ENCODE results near the gene BCL2.

The BCL2 gene

DNA sequence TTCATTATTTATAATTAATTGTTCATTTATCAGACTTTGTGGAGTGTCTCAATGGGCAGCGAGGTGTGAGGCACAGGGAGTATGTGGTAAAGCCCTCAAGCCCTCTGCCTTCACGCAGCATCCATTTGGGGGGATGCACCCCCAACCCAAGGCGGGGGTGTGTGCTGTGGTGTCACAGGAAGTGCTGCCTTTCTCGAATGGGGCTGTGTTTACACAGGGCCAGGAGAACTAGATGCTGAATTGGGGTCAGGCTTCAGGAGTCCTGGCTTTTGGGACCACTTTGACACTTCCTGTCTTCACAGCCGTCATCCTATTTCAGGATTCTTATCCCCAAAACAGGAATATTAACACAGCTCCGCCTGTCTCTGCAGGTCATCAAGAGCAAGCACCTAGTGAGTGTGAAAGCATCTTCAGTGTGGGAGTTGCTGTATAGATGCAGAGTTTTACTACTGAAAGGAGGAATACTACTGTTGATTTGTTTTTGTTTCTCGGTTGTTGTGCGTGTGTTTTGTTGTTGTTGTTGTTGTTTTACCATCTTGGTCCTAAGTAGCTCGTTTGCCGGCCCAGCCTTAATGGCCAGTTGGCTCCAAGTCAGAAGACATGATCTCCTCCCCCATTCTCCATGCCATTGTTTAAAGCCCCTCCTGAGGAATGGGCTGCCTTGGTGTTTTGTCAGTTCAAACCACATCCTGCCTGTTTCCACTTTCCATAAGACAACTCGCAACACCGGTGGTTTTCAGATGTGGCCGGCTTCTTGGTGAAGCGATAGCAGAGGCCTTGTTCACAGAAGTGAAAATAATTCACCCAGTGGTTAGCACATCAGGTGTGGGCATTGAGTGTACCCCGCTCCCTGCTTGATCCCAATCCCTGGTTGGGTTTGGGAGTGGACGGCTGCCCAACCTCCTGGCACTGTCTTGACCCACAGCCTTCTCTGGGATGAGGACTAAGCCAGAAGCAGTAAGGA is 221.3 kb downstream of the BCL2 start:
- in situ Hi-C loops (cut with MboI; ENCODE audit: low sequenced_read_pairs), result no loop called here

DNA sequence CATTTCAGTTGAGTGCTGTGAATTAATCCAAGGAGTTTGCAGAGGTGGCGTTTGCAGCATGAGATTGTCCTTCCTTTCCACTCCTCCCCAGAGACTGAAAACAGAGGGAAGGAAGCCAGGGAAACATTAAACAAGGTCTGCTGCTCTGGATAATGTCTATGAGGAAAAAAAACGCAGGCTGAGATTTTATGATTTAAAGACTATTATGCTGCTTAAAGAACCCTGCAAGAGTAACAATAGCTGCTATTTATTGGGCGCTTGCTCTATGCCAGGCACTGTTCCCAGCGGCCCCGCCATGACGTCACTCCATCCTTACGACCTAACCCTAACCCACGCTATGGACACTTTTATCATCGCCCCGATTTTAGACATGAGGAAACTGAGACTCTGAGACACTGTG is 222.4 kb downstream of the BCL2 start:
- in situ Hi-C loops (cut with MboI; ENCODE audit: low sequenced_read_pairs), result no loop called here

DNA sequence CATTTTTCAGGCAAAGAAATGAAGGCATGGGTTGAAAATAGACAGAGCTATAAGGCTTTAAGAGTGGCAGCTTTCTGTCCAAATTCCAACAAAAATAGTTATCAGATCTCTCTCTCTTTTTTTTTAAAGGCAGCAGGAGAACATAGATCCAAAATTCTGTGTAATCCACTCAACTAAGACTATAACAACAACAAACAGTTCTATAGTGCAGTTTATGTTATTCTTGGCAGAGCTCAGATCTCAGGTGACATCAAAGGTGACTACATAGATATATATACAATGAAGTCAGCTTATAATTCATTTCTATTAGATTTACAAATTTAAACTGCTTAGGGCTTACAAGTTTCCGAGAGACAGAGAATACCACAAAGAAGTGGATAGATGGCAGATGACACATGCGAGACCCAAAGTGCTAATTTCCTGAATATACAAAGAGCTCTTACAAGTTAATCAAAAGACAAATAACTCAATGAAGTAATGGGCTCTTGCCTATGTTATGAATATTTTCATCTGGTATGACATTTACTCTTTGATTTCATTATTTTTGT is 223.2 kb downstream of the BCL2 start:
- in situ Hi-C loops (cut with MboI; ENCODE audit: low sequenced_read_pairs), result no loop called here

DNA sequence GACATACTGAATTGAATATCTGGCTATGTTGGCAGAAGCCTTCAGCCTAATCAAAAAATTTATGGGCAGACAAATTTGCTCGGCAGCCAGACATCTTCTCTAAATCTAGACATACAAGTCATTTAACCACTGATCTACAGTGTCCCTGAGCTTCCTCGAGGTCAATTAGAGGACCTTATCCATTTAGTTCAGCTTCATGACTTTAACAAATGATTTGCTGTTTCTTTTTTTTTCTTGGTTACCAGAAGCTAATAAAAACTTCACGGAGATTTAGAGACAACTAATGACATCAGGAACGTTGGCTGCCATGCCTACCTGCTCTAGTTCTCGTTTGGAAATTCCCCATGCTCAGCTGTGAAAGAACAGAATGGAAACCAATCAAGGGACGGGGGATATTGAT is 223.8 kb downstream of the BCL2 start:
- in situ Hi-C loops (cut with MboI; ENCODE audit: low sequenced_read_pairs), result no loop called here

DNA sequence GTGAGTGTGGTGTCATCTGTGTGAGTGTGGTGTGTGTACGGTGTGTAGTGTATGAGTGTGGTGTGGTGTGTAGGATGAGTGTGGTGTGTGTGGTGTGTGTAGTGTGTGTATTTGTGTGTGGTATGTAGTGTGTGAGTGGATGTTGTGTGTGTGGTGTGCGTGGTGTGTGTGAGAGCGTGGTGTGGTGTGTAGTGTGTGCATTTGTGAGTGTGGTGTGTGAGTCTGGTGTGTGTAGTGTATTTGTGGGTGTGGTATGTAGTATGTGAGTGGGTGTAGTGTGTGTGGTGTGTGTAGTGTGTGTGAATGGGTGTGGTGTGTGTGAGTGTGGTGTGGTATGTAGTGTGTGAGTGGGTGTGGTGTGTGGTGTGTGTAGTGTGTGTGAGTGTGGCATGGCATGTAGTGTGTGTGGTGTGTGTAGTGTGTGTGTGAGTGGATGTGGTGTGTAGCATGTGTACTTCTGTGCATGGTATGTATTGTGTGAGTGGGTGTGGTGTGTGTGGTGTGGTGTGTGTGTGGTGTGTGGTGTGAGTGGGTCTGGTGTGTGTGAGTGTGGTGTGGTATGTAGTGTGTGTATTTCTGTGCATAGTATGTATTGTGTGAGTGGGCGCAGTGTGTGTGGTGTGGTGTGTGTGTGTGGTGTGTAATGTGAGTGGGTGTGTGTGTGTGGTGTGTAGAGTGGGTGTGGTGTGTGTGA is 227.8 kb downstream of the BCL2 start:
- in situ Hi-C loops (cut with MboI; ENCODE audit: low sequenced_read_pairs), result no loop called here

DNA sequence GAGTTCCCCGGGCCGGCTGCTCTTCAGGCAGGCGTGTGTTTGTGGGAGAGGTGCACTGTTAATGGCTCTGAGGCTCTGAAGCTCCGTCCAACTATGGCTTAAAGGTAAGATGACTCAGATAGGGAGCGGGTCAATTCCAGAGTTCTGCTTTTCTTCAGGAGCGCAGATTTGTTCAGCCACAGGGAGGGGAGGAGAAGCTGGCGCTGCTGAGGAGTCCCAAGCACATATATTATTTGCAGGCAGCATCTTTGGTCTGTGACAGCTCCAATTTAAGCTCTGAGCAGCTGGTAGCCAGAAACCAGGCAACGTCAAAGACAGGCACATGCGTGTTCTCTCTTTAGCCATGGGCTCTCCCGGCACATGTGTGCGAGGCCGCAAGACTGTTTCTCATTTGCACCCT is 229.2 kb downstream of the BCL2 start:
- in situ Hi-C loops (cut with MboI; ENCODE audit: low sequenced_read_pairs), result no loop called here

DNA sequence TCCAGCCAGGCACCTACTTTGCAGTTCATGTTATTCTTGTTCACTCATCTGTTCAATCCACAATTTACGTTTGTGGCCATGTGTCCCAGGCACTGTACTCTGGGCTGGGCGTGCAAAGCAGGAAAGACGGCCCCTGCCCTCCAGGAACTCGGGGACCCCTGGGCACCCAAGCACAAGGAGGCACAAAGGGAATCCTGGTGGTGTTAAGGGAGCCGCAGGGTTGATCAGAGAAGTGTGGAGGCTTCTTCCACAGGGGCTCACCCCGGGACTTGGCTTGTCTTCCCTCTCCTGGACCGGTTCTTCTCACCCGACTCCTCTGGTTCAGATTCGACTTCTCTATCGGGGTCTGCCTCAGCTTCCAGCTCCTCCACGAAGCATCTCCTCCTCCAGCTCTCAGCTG is 230.5 kb downstream of the BCL2 start:
- in situ Hi-C loops (cut with MboI; ENCODE audit: low sequenced_read_pairs), result no loop called here

DNA sequence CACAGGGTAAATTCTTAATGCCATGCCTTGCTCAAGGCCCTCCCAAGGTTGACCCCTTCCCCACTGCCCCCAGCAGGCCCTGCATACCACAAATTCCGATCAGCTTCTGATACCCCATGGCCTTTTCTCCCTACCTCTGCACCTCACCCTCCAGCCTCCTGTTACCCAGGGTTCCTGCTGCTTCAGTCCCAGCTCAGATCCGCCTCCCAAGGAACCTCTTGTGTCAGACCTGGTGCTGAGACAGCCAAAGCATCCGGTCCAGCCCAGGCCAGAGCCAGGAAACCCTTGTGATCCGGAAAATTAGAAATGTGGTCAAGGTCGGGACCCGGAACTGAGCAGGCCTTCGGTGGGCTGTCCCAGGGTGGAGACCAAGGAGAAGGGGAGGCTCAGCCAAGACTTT is 231.3 kb downstream of the BCL2 start:
- in situ Hi-C loops (cut with MboI; ENCODE audit: low sequenced_read_pairs), result no loop called here

DNA sequence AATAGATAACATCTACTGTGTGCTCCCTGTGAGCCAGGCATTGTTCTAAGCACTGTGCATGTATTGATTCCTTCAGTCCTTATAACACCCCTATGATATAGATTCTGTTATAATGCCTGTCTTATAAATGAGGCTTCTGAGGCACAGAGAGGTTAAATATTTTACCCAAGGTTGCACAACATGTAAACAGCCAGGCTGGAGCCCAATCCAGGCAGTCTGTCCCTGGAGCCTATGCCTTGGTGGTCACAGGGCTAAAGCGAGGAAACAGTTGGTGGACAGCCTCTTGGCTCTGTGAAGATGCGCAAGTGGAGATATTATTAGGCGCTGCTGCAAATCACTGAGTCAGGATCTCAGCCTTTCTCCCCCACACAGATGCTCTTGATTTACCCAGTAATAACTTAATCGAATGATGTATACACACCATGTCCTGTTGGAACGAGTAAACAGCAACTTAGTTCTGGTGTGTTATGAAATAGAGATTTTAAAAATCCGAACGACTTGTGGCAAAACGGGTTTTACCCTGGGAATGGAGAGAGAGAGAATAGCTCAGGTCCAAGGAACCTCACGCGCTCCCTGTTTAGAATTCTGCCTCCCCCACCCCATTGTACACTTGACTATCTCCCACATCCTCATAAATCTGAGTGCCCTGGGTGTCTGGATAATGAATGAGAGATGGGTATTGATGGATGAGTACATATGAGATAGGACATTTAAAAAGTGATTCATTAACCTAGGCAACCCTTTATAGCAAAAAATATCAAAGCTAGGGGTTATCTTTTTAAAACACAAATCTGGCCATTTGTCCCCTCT is 231.9 kb downstream of the BCL2 start:
- in situ Hi-C loops (cut with MboI; ENCODE audit: low sequenced_read_pairs), result no loop called here

DNA sequence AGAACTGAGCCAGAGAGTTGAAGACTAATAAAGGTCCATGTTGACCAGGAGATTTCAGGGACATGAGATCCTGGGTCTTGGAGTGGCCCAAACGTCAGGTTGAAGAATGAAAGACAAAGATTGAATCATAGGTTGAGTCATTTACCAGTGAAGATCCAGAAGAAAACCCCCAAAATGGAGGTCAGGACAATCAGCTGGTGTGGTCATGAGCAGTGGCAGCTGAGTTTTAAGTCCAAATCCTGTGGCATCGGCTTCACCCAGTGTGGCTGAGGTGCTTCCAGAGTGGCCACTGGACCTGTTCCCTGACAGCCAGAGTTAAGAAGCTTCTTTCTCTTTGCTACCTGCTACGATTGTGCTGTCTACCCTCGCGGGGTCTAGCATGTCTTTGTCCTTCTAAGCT is 234.0 kb downstream of the BCL2 start:
- in situ Hi-C loops (cut with MboI; ENCODE audit: low sequenced_read_pairs), result no loop called here

DNA sequence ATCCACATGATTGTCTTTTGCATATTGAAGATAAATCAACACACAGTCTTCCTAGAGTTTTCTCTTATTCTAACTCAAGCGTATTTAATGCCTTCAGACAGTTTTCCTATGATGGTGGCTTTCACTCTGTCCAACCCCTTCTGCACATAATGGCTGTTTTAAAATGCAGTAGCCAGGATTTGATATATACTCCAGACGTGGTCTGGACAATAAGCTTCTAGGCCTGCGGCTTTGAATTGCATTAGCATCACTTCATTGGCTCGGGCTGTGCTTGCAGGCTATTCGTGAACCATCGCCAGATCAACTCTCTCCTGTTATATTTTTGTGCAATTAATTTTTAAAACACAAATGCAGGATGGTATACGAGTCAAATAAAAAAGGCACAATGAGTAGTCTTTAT is 235.3 kb downstream of the BCL2 start:
- in situ Hi-C loops (cut with MboI; ENCODE audit: low sequenced_read_pairs), result no loop called here

DNA sequence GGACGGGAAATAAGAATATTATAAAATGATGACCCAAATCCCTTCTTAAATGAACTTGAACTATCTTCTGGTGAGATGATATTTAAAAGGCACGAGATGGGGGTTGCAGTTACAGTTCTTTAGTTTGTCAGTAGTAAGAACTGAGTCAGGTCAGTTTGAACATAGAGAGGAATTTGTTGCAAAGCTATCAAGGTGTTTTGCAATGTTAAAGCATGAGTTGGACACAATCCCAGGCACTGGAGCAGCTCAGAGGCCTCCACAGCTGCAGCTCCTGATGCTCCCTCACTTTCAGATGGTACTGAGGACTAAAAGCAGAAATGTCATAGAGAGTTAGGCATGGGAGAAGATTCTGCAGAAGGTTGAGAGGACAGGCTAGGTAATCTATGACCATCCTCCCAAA is 236.0 kb downstream of the BCL2 start:
- in situ Hi-C loops (cut with MboI; ENCODE audit: low sequenced_read_pairs), result no loop called here

DNA sequence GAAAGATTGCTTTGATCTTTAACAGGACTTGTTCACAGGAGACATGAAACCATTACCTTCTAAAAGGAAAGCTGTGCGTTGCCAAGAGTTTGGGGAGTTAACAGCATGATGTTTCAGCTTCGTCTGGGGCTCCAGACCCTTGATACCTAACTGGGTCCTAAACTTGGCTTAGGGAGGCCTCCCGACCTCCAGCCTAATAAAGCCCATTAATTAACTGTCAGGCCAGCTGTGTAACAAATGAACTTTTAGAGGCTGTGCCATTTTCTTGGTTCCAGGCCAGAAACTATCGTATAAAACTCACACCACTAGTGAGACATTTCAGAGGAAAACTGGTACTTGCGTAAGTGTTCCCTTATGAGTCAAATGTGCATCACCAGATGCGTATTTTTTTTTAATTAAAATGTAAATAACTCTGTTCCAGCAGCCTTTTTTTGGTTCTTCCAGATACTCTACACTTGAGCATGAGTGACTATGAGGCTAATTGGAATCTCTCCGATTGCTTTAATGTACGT is 236.5 kb downstream of the BCL2 start:
- in situ Hi-C loops (cut with MboI; ENCODE audit: low sequenced_read_pairs), result no loop called here

DNA sequence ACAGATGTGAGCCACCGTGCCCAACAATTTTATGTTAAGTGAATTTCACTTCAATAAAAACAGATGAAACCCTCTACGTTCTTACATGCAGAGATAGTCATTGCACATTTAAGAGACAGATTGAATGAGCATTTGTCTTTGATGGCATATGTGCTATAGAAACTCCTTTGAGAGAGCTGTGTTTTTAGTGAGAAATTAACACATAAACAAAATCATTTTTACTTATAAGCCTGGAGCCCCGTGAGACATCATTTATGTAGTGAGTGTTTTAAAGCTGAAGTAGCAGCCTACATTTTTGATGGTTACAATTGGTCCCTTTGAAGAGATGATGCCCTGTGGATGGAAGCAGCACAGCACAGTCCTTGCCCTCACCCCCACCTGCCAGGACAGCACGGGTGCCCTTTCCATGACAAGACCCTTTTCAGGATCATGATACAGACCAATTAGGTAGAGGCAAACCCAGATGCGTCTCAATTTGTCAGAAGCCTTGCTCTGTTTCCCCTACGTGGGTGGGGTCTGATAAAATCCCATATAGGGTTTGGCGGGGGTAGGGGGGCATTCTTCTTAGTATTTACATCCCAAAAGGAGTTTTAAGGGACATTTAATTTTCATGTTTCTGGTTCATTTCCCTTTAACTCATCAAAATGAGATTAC is 237.1 kb downstream of the BCL2 start:
- in situ Hi-C loops (cut with MboI; ENCODE audit: low sequenced_read_pairs), result no loop called here

DNA sequence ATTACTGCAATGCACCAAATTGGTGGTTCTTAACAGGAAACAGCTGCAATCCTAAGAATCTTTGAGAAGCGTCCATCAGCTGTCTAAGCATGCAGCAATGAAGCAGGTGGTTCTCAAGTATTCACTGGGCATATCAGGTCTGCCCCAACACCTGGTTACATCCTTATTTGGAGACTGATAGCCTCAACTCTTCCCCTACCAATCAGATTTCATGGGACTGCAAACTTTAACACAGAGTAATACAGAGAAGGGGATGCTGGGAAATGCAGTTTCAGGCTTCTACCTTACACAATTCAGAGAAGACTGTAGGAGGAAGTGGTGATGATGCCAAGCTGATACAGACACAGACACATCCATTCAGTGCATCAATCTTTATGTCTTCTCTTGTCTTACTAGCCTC is 240.5 kb downstream of the BCL2 start:
- in situ Hi-C loops (cut with MboI; ENCODE audit: low sequenced_read_pairs), result no loop called here

DNA sequence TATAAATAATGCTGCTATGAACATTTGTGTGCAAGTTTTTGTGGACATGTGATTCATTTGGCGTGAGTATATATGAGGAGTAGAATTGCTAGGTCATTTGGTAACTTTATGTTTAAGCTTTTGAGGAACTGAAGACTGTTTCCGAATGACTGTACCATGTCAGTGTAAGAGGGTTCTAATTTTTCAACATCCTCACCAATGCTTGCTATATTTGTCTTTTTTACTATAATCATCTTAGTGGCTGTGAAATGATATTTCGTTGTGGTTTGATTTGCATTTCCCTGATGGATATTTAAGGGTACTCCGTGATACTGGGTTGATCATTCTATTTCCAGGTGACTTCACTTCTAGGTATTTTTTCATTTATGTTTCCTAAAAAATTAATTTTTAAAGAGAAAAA is 241.1 kb downstream of the BCL2 start:
- in situ Hi-C loops (cut with MboI; ENCODE audit: low sequenced_read_pairs), result no loop called here

DNA sequence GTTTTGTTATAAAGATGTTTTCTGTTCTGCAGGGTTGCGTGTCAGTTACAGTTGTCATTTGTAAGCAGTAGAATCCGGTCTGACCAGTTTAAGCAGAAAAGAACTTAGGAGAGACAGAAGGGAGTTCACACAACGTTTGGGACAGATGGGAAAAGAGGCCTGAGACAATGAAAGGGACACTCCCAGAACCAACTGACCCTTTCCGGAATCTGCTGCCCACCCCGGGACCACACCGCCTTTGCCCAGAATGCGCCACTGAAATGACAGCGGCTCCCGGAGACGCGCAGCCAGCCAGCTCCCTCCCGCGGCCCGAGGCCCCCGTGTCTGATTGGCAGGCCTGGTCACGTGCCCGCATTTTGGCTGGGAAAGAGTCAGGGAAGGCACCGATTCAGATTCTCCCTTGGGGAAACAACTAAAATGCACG is 244.6 kb downstream of the BCL2 start:
- in situ Hi-C loops (cut with MboI; ENCODE audit: low sequenced_read_pairs), result no loop called here

DNA sequence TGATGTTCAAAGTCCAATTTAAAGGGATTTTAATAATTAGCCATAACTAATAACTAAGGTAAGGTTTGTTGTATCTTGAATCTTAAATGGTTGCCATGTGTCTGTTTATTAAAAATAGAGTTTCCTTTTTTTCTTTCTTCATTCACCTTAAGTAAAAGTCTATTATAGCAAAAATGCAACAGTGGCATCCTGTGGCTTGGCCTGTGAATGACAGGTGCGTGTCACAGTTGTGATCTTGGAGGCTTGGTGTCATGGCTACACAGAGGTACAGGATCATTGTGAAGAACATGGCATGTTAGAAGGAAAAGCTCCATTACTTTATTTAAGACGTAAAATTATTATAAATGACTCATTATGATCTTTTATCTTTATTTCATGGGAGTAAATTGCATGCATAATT is 246.1 kb downstream of the BCL2 start:
- in situ Hi-C loops (cut with MboI; ENCODE audit: low sequenced_read_pairs), result no loop called here
